HG02885 (cell line): ENCODE measurements around the gene SMAD3.
"Not testable (repeated sequence)": the region's sequence is repeated elsewhere in the genome, so short reads cannot be mapped to it uniquely, and the experiment has no call there.

Source experiments
- ATAC-seq: cut with Tn5 transposase; IDR thresholded peaks from one replicate; pipeline ENCODE4 v1.9.1; 2021; ENCODE audit warnings: mild to moderate bottlenecking; ENCODE audit not compliant: unreplicated experiment, poor library complexity

The SMAD3 gene

DNA sequence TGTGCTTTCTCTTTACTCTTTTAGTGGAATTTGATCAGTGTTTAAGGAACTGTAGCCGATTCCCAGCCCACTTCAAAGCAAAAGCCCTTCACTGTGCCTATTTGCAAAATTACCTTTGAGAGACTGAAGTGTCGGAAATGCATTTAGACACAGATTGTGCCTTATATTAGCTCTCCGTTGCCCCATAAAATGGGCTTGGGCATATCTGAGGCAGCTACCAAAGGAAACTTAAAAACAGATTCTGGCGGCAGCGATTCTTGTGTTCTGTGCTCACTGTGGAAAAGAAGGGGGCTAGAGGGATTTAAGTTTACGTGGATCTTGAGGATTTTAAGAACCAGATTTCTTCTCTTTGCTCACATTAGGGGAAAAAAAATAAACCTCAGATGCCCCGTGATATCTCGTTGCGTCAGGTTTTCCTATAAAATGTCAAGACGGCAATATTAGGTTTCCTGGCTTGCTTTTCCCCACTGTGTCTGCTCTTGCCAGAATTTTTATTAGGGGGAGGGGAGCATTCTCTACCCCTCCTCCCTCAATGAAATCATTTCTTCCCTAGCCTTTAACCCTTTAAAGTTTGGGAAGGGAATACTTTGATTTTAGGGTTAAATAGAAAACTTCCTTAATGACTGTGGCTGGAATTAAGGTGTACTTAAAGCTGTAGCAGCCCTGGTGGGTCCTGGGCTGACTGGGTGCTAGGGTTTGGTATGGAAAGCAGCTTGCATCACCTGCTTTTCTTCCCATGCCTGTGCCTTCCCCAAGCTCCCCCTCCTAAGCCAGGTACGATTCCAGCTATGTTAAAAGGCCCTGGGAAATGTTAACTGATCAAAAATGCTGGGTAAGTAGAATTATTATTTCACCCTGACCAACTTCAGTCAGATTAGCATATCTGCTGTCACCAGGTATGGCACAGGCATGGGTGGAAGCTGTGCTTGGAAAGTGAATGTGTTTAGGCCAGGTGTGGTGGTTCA is 73.8 kb downstream of the SMAD3 start:
- no peak for ATAC-seq

GRCh38 chr15:67140078-67140833 is 74.9 kb downstream of the SMAD3 start:
- peak; percentile 74 for ATAC-seq

DNA sequence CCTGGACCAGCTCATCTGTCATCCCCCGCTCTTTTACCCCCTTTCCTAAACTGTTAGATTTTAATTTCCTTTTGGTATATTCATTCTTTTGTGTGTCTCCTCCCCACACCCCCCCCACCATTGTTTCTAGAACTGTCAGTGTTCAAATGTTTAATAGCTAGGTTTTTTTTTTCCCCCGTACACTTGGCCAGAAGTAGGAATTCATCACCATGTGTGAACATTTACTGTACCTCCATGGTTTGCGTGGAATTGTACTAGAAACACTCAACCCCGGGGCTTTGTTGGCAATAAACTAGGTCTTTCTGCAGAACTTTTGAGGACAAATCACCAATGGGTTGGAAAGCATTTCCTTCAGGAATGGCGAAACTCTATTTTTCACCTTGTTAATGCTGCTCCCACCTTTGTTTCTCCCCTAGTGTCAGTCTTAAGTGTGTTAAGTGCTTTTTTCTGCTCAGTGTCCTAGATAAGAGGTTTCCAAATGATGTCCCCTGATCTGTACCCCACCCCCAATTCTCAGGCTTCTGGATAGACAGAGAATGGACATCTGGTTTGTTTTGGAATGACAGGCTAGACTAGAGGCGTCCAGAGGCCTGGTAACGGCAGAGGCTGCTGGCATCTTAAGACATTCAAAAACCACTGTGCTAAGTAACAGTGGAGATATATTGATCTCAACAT is 76.8 kb downstream of the SMAD3 start:
- ATAC-seq, result no peak

DNA sequence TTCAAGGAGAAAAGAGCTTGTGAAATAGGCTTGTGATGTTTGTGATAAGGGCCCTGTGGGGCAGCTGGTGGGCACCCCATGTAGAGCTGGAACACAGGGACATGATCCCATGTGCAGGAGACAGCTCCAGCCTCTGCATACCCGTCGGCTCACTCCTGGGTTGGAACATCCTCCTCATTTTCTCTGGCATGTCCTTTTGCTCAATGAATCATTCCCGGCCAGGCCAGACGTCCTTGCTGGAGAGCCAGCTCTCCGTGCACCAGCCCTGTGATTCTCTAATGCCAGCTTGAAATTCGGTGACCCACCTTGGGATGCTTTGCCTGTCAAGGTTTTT is 77.3 kb downstream of the SMAD3 start:
- ATAC-seq, result no peak

- ATAC-seq, result no peak
Observed at GRCh38 chr15:67143646-67144045, 78.2 kb downstream of the SMAD3 start.

DNA sequence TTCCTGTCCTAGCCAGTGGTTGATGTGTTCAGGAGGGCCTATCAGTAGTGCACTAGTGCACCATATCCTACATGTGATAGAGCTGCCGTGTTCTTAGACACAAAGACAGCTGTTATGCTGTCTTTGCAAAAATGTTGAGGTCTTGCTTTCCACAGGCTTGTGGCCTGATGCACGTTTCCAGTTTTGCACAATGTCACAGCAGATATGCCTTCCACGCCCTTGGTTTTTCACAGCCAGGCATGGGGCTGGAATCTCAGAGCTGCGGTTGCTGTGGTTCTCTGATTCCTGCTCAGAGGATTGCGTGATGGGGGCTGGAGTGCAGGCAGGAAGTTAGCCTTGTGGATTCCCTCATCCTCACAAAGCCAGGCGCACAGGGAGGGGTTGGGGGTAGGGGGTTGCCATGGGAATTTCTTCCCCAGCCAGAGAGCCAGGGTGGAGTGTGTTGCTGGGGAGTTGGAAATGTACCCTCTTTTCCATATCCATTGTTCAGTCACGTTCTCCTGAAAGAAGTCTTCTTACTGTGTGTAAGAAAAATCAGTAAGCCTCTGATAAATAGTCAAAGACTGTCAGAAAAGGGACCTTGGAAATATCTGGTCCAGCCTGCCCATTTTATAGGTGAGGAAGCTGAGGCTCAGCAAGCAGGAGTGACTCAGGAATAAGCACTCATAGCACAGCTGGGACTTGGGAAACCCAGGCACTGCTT is 79.4 kb downstream of the SMAD3 start:
- ATAC-seq, result no peak

GRCh38 chr15:67145312-67145610 is 79.9 kb downstream of the SMAD3 start:
- no peak for ATAC-seq

DNA sequence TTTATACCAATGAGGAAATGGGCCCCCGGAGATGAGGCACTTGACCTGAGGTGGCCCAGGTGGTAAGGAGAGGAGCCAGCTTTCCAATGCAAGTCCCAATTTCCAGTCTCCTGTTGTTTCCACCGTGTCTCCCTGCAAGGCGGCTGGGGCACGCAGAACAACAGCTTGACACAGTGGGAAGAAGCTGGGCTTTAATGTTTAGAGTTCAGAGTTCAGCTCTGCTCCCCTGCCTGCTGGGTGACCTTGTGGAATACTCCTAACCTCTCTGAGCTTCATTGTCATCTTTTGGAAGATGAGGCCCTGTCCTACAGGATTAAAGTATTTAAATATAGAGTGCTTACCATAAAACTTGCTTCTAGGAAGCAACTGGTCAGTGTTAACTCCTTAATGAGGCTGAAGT is 80.3 kb downstream of the SMAD3 start:
- no peak for ATAC-seq

DNA sequence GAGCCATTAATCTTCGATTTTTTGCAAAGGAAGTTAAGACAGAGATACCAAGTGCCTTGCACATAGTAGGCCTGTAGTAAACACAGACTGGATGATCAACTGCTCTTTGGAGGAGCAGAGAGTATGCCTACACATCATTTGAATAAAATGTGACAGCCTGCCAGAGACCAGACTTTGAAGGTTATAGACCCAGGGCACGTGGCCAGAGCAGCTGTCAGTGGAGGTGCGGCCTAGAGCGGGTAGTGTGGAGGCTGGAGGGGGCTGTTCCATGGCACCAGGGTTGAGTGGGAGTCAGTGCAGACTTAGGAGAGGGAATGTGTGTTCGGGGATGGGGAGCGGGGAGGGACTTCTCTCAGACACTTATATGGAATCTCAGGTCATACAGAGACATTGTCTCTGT is 80.8 kb downstream of the SMAD3 start:
- no peak for ATAC-seq

GRCh38 chr15:67146875-67147381 is 81.5 kb downstream of the SMAD3 start:
- no peak for ATAC-seq

GRCh38 chr15:67147396-67147949 is 82.1 kb downstream of the SMAD3 start:
- ATAC-seq, result no peak

- no peak for ATAC-seq
Observed at GRCh38 chr15:67148196-67148701, 82.8 kb downstream of the SMAD3 start.

- ATAC-seq, result no peak
Observed at GRCh38 chr15:67149068-67149772, 83.8 kb downstream of the SMAD3 start.

DNA sequence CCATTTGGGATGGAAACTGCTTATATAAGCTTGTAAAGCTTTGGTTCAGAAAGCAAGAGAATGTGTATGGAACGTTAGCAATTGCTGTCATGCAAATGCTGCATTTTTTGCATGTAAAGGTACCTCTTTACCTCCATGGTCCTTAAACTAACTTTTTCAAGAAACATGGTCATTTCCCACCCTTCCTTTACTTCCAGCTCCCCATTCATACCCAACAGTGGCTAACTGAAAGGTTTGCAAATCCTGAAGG is 84.3 kb downstream of the SMAD3 start:
- no peak for ATAC-seq

DNA sequence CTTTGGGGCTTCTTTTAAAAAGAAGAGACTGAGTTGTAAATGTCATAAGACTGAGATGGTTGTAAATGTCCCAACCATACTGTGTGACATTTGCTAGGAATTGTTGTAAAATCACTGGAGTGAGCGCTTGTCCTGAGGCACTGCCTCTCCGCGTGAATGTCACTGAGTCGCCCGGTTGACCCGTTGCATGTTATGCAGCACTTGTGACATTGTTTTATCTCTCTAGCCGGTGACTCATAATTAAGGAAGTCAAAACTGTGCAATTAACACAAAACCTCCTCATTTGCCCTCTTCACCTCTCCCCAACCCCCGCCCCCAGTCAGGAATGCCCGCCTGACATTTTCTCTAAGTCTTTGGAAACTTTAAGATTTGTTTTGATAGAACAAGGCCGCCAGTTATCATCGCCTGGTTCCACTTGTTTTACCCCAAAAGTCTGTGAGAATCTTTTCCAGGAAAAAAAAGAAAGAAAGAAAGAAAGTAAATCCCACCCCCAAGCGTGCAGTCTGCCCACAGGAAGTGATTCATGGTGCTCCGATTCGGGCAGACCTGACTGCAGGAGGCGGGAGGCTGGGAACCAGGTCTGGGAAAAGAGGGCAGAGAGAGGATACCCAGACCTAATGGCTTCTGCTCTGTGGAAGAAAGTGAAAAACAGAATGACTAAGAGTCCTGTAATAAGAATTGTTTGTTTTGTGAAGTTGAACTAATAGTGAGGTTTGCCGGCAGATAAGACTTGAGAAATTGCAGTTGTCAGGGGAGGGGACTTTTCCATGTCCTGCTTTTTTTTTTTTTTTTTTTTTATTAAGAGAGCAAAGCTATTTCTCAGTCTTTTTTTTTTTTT is 84.8 kb downstream of the SMAD3 start:
- no peak for ATAC-seq

DNA sequence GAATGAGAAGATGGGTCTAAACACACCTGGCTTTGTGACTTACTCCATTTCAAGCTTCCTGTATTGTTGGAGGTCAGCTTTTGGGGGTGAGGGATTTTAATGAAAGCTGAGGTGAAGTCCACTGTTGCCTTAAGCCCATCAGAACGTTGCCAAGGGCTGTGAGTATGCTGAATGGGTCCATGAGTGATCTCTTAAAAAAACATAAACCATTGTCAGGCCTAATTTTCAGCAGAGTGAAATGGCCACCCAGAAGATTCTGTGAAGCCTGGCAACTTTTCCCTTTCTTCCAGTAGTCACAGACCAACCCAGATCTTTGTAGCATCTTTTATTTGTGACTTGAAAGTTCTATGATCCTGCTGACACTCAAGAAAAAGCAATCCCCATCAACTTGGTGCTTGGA is 87.0 kb downstream of the SMAD3 start:
- ATAC-seq, result no peak

GRCh38 chr15:67153044-67153443 is 87.6 kb downstream of the SMAD3 start:
- ATAC-seq, result not testable (repeated sequence)

DNA sequence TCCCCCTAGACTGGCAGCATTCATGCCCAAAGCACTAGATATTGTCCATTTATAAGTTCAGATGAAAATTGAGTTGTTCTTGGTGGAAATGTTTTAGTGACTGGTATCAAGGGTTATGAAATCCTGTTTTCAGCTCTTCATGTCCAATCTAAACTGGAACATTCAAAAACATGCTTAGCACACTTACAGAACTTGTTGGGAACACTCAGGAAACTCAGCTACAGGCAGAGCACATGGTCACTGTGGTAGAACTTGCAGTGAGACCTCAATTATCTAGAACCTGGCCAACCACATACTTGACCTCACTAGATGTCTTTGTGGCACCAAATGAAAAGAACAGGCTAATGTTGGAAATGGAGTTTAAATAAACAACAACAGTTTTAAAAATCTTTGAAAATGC is 88.8 kb downstream of the SMAD3 start:
- ATAC-seq, result no peak

- no peak for ATAC-seq
Observed at GRCh38 chr15:67156426-67156825, 91.0 kb downstream of the SMAD3 start.
